Neuronal stem cell (in vitro differentiated cells): ENCODE results near the gene CAPG.
A peak's percentile ranks its signal among the peaks of the same experiment; 100 is the strongest.

ENCODE experiments used
- DNase-seq: peaks from one replicate; pipeline ENCODE4 v3.0.0-alpha.2; 2013; ENCODE audit warnings: low spot score
- H2AFZ ChIP-seq: one replicate; pipeline ENCODE4 v1.6.1; 2013; ENCODE audit warnings: mild to moderate bottlenecking, low read length, inconsistent platforms
- H2AK5ac ChIP-seq: 2 replicates; pipeline ENCODE4 v1.6.1; 2013; ENCODE audit warnings: low read depth, mild to moderate bottlenecking, inconsistent platforms, low read length, moderate library complexity, mixed read lengths
- H2BK120ac ChIP-seq: 2 replicates; pipeline ENCODE4 v1.6.1; 2013; ENCODE audit warnings: low read depth, mild to moderate bottlenecking, inconsistent platforms, low read length, moderate library complexity, mixed read lengths
- H2BK12ac ChIP-seq: one replicate; pipeline ENCODE4 v1.6.1; 2013; ENCODE audit warnings: low read length, inconsistent platforms
- H2BK15ac ChIP-seq: 2 replicates; pipeline ENCODE4 v1.6.1; 2013; ENCODE audit warnings: mild to moderate bottlenecking, low read length, inconsistent platforms, mixed read lengths
- H2BK5ac ChIP-seq: one replicate; pipeline ENCODE4 v1.6.1; 2013; ENCODE audit warnings: inconsistent platforms, mild to moderate bottlenecking, low read length, moderate library complexity
- H3K14ac ChIP-seq: one replicate; pipeline ENCODE4 v1.6.1; 2013; ENCODE audit warnings: low read length, inconsistent platforms
- H3K18ac ChIP-seq: 2 replicates; pipeline ENCODE4 v1.6.1; 2013; ENCODE audit warnings: low read length, inconsistent platforms
- H3K23ac ChIP-seq: 2 replicates; pipeline ENCODE4 v1.6.1; 2013; ENCODE audit warnings: low read depth, mild to moderate bottlenecking, mixed read lengths, low read length, inconsistent platforms; ENCODE audit not compliant: poor library complexity
- H3K27ac ChIP-seq: replicated peaks from 3 replicates; pipeline ENCODE4 v1.5.1; 2013; ENCODE audit warnings: low read length, inconsistent platforms
- H3K27me3 ChIP-seq, 3 experiments: 2 replicates each; pipeline ENCODE4 v1.6.1; 2013; ENCODE audit warnings: low read length in 3 of 3, mild to moderate bottlenecking in 2 of 3, inconsistent platforms in 1 of 3, low read depth in 1 of 3, mixed read lengths in 1 of 3, moderate library complexity in 1 of 3; ENCODE audit not compliant: control insufficient read depth in 3 of 3, insufficient read depth in 3 of 3
- H3K36me3 ChIP-seq, 2 donors: replicated peaks in 1 of 2; 2 replicates each; pipeline ENCODE4 v1.6.1; 2013; ENCODE audit warnings: low read length in 2 of 2; ENCODE audit not compliant: control insufficient read depth in 2 of 2, insufficient read depth in 2 of 2
- H3K4ac ChIP-seq: 2 replicates; pipeline ENCODE4 v1.6.1; 2013; ENCODE audit warnings: inconsistent platforms, mild to moderate bottlenecking, low read length, moderate library complexity
- H3K4me1 ChIP-seq, 2 donors: 1 replicate in 1 of 2; 2 replicates in 1 of 2; pipeline ENCODE4 v1.6.1; 2013; ENCODE audit warnings: low read length in 2 of 2, low read depth in 1 of 2; ENCODE audit not compliant: control insufficient read depth in 2 of 2, insufficient read depth in 1 of 2
- H3K4me2 ChIP-seq: one replicate; pipeline ENCODE4 v1.6.1; 2013; ENCODE audit warnings: mild to moderate bottlenecking, low read length, inconsistent platforms; ENCODE audit not compliant: insufficient read depth, poor library complexity, severe bottlenecking
- H3K4me3 ChIP-seq, 2 donors: 2 replicates each; pipeline ENCODE4 v1.5.1; 2013; ENCODE audit warnings: low read length in 2 of 2, mild to moderate bottlenecking in 2 of 2, inconsistent platforms in 1 of 2, moderate library complexity in 1 of 2
- H3K79me1 ChIP-seq: one replicate; pipeline ENCODE4 v1.6.1; 2013; ENCODE audit warnings: low read depth, mild to moderate bottlenecking, inconsistent platforms, low read length, moderate library complexity
- H3K9ac ChIP-seq: one replicate; pipeline ENCODE4 v1.6.1; 2013; ENCODE audit warnings: mild to moderate bottlenecking, low read depth, low read length, inconsistent platforms; ENCODE audit not compliant: poor library complexity
- H3K9me3 ChIP-seq, 2 donors: replicated peaks in 1 of 2; 2 replicates each; pipeline versions ENCODE3 to v1.6.1; 2013; ENCODE audit warnings: low read length in 2 of 2, mild to moderate bottlenecking in 2 of 2, inconsistent platforms in 1 of 2, low read depth in 1 of 2, mixed read lengths in 1 of 2, moderate library complexity in 1 of 2; ENCODE audit not compliant: control insufficient read depth in 2 of 2, insufficient read depth in 1 of 2
- H4K8ac ChIP-seq: one replicate; pipeline ENCODE4 v1.6.1; 2013; ENCODE audit warnings: low read depth, mild to moderate bottlenecking, inconsistent platforms, low read length, moderate library complexity
- H4K91ac ChIP-seq: one replicate; pipeline ENCODE4 v1.6.1; 2013; ENCODE audit warnings: low read length, low read depth, mild to moderate bottlenecking, inconsistent platforms; ENCODE audit not compliant: poor library complexity
- WGBS, 2 donors: extraction: QIAGEN DNeasy Blood & Tissue Kit; methylation state at CpG; one replicate each; pipeline ENCODE4 v1.1.7; 2013; ENCODE audit warnings: missing lambda C conversion rate in 2 of 2, mixed read lengths in 1 of 2; ENCODE audit not compliant: insufficient read length in 2 of 2, insufficient replicate concordance in 1 of 2; ENCODE audit errors: extremely low coverage in 2 of 2; 5-methylcytosine and 5-hydroxymethylcytosine counted together

The CAPG gene

DNA sequence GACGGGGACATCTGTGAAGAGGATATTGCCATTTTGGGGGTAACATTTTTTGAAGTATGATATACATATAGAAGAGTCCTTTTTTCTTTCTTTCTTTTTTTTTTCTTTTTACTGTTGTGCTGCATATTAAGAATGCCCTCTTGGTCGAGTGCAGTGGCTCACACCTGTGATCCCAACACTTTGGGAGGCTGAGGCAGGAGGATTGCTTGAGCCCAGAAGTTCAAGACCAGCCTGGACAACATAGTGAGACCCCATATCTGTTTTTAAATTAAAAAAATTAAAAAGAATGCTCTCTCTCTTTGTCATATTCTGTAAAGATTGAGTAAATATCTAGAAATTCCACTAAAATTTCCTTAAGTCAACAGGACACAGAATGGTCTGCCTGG, 11.9 kb upstream of the CAPG start:
- no peak overlapping the region for H2BK120ac ChIP-seq
- no peaks in the 10 kb centered on the region for H3K36me3 ChIP-seq
- H3K23ac ChIP-seq: no peak overlapping the region
- H3K9ac ChIP-seq: no peak overlapping the region
- no peak overlapping the region for H3K14ac ChIP-seq
- peaks cover 11 to 13% of the 10 kb centered on the region in 2 donors for H3K4me1 ChIP-seq
- no peak overlapping the region for H4K8ac ChIP-seq
- H3K27ac ChIP-seq: no peak overlapping the region
- H3K79me1 ChIP-seq: no peaks in the 10 kb centered on the region
- H3K4ac ChIP-seq: no peak overlapping the region
- no peak overlapping the region for H2AFZ ChIP-seq
- no peak overlapping the region for H2BK15ac ChIP-seq
- H3K4me2 ChIP-seq: no peak overlapping the region
- H2BK5ac ChIP-seq: no peak overlapping the region
- H3K18ac ChIP-seq: no peak overlapping the region
- no peak for DNase-seq
- H3K9me3 ChIP-seq: no peaks in the 10 kb centered on the region
- peaks cover 0 to 8% (median 0%) of the 10 kb centered on the region in 3 experiments for H3K27me3 ChIP-seq
- no peak overlapping the region for H3K4me3 ChIP-seq
- no peak overlapping the region for H2AK5ac ChIP-seq
- no peak overlapping the region for H2BK12ac ChIP-seq
- H4K91ac ChIP-seq: no peak overlapping the region
- no CpG with 5 or more reads among the region's 2 CpGs for WGBS, 2 donors

DNA sequence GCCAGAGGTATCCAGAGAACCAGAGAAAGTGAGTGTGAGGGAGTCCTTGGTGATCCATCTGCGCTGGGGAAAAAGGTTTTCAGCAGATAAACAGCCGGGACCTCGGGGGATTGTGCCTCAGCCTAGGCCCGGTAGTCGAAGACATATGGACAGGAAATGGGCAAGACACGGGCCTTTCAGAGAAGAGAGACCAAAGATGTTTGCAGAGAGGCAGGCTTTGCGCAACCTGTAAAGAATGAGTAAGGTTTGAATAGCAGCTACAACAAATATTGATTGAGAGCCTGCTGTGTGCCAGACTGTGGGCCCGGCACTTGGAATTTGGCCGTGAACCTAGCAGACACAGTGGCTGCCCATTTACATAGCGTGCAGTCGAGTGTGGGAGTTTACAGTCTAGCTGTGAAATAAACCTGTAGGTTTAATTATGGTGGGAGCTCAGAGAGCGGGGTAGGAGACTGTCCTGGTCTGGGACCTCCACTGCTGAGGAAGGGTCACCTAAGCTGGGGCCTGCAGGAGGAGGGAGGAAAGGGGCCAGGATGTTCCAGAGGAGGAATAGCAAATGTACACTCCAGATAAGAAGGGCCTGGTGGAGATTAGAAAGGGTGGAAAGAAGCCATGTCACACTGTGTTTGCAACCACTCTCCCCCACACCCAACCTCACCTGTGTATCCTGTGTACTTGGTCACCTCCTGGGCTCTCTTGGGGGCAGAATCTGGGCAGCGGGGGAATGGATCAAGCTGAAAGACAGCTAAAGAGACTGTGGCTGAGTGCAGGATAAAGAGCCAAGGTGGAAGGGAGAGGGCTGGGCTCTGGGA, 11.3 kb upstream of the CAPG start:
- Histone ChIP-seq H3K4me3 (no peak overlapping the region), H3K36me3 (no peaks in the 10 kb centered on the region), H3K4me2 (no peak overlapping the region), H3K14ac (no peak overlapping the region), H4K8ac (peak overlapping the region; percentile 44), H3K9me3 (no peaks in the 10 kb centered on the region), H3K9ac (no peak overlapping the region), H2BK12ac (no peak overlapping the region), H2BK5ac (peak overlapping the region; percentile 26), H2BK15ac (peak overlapping the region; percentile 72), H3K4ac (no peak overlapping the region), H3K27ac (no peak overlapping the region), H3K23ac (no peak overlapping the region), H2BK120ac (peak overlapping the region; percentile 78), H4K91ac (no peak overlapping the region), H2AFZ (peak overlapping the region; percentile 89), H2AK5ac (peak overlapping the region; percentile 86), H3K18ac (peak overlapping the region; percentile 68), H3K4me1 (peaks cover 11 to 13% of the 10 kb centered on the region in 2 donors), H3K79me1 (no peaks in the 10 kb centered on the region), H3K27me3 (peaks cover 0 to 8% (median 0%) of the 10 kb centered on the region in 3 experiments)
- no peak for DNase-seq
- no CpG with 5 or more reads among the region's 13 CpGs for WGBS, 2 donors

DNA sequence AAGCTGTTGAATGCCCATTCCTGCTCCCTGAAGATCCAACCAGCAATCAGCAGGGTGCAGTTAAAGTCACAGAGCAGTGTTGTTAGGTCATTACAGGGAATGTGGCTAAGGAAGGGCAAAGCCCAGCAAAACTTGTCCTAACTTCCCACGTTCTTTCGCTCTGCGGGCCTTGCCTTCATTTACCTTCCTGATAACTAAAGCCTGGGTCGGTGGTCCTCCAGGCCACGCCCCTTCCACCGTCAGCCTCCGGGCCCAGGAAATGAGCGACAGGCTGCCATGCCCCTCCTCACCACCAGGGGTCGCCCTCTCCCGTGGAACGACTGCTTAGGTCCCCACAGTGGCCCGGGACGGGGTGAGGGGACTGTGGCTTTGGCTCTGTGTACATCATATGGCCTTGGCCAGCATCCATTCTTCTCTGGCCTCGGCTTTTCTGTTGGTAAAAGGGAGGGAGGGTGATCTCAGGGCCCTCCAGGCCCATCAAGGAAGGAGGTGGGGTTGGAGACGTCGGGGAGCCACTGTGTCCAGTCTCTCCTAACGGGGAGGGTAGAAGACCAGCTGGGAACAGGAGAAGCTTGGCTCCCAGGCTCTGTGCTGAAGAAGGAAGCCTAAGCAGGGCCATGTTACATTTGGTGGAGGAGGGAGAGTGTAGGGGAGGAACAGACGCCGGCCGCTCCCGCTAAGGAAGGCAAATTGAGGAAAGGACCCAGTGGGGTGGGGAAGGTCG, 10.5 kb upstream of the CAPG start:
- Histone ChIP-seq H3K4me1 (peaks cover 11 to 13% of the 10 kb centered on the region in 2 donors), H3K27me3 (peaks cover 0 to 4% (median 0%) of the 10 kb centered on the region in 3 experiments), H2BK5ac (peak overlapping the region; percentile 26), H3K4me2 (no peak overlapping the region), H3K4me3 (peak overlapping the region in 1 of 2 donors; percentile 7), H3K79me1 (no peaks in the 10 kb centered on the region), H3K4ac (no peak overlapping the region), H2BK120ac (peak overlapping the region; percentile 78), H3K23ac (peak overlapping the region; percentile 1), H3K36me3 (no peaks in the 10 kb centered on the region), H2BK15ac (peak overlapping the region; percentile 72), H3K18ac (peak overlapping the region; percentile 68), H3K9me3 (no peaks in the 10 kb centered on the region), H2AK5ac (peak overlapping the region; percentile 86), H3K14ac (no peak overlapping the region), H3K27ac (no peak overlapping the region), H2BK12ac (no peak overlapping the region), H4K8ac (peak overlapping the region; percentile 44), H2AFZ (peak overlapping the region; percentile 89), H4K91ac (no peak overlapping the region), H3K9ac (no peak overlapping the region)
- DNase-seq: peak; percentile 87
- WGBS, 2 donors: no CpG with 5 or more reads among the region's 22 CpGs
